Progenitor cell of endocrine pancreas (in vitro differentiated cells): ENCODE measurements around the gene B3GAT2. TPM values are rescaled to one million over a fixed set of nuclear protein-coding genes. Genes with fewer than 3 reads are reported as not detected.

Source experiments
- DNase-seq: peaks from one replicate; pipeline ENCODE4 v3.0.0; 2021; ENCODE audit warnings: low spot score; ENCODE audit not compliant: unreplicated experiment
- H3K27ac Mint-ChIP-seq: 2 replicates; pipeline ENCODE4 v1.8.0; 2021; ENCODE audit warnings: mild to moderate bottlenecking, moderate library complexity, mixed read lengths
- H3K27me3 Mint-ChIP-seq: 2 replicates; pipeline ENCODE4 v1.8.0; 2021; ENCODE audit warnings: mixed read lengths
- H3K36me3 Mint-ChIP-seq: 2 replicates; pipeline ENCODE4 v1.8.0; 2022; ENCODE audit warnings: mixed read lengths; ENCODE audit not compliant: insufficient read depth
- H3K4me1 Mint-ChIP-seq: 2 replicates; pipeline ENCODE4 v1.8.0; 2021; ENCODE audit warnings: low read depth, mixed read lengths
- H3K4me3 Mint-ChIP-seq: 2 replicates; pipeline ENCODE4 v1.8.0; 2021; ENCODE audit warnings: low read depth, mild to moderate bottlenecking, moderate library complexity, mixed read lengths
- H3K9me3 Mint-ChIP-seq: 2 replicates; pipeline ENCODE4 v1.8.0; 2021; ENCODE audit warnings: low read depth, mixed read lengths
- CTCF ChIP-seq: fragments of 200-600 bp; sonication (generic); IDR thresholded peaks from one replicate; pipeline ENCODE4 v1.5.0; 2021; ENCODE audit warnings: antibody characterized with exemption, mild to moderate bottlenecking; ENCODE audit not compliant: unreplicated experiment
- total RNA-seq: library from RNA; stranded (reverse); gene quantifications from 2 replicates; pipeline ENCODE4 v1.2.1, GENCODE V29; 2021

Gene B3GAT2
- total RNA-seq, 1 donor from 2014 or later, result 1.8 TPM

DNA sequence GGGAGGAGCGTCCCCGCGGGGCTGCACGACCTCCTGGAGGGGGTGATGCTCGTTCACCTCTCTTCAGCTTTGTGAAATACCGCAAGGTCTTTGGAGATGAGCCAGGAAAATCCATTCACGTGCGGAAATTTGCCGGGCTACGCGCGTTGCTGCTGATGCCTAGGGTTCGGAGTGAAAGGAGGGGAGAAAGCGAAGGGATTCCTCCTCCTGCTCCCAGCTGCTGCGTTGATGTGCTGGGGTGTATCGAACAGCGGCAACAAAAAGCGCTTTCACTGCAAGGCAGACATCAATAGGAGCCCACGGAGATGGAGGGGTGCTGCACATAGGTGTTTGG is 391 bp upstream of the B3GAT2 start:
- Mint-ChIP-seq H3K4me3 (peak overlapping the region; percentile 80), H3K36me3 (no peaks in the 10 kb centered on the region), H3K27ac (no peak overlapping the region), H3K9me3 (no peaks in the 10 kb centered on the region), H3K27me3 (peaks cover 75% of the 10 kb centered on the region), H3K4me1 (peaks cover 7% of the 10 kb centered on the region)
- DNase-seq, result no peak
- TF ChIP-seq CTCF, result no peak

- peak; percentile 28 for TF ChIP-seq CTCF
- H3K4me3 Mint-ChIP-seq, result peak overlapping the region; percentile 80
- no peaks in the 10 kb centered on the region for H3K36me3 Mint-ChIP-seq
- H3K27me3 Mint-ChIP-seq, result peaks cover 77% of the 10 kb centered on the region
- no peak for DNase-seq
- no peak overlapping the region for H3K27ac Mint-ChIP-seq
- H3K9me3 Mint-ChIP-seq, result no peaks in the 10 kb centered on the region
- H3K4me1 Mint-ChIP-seq, result peaks cover 7% of the 10 kb centered on the region
These were observed 739 bp downstream of the B3GAT2 start for GRCh38 chr6:70956191-70956450.

- Mint-ChIP-seq H3K4me3 (peak overlapping the region; percentile 80), H3K27me3 (peaks cover 77% of the 10 kb centered on the region), H3K4me1 (peaks cover 7% of the 10 kb centered on the region), H3K27ac (peak overlapping the region; percentile 56), H3K9me3 (no peaks in the 10 kb centered on the region), H3K36me3 (no peaks in the 10 kb centered on the region)
- DNase-seq, result peak; percentile 97
- TF ChIP-seq CTCF, result peak; percentile 98
These were observed 1.2 kb downstream of the B3GAT2 start for GRCh38 chr6:70955441-70956190.

GRCh38 chr6:70954750-70955149 is 2.1 kb downstream of the B3GAT2 start:
- Mint-ChIP-seq H3K27me3 (peaks cover 69% of the 10 kb centered on the region), H3K4me3 (peak overlapping the region; percentile 80), H3K9me3 (no peaks in the 10 kb centered on the region), H3K4me1 (peaks cover 7% of the 10 kb centered on the region), H3K27ac (no peak overlapping the region), H3K36me3 (no peaks in the 10 kb centered on the region)
- DNase-seq, result no peak
- TF ChIP-seq CTCF, result no peak

DNA sequence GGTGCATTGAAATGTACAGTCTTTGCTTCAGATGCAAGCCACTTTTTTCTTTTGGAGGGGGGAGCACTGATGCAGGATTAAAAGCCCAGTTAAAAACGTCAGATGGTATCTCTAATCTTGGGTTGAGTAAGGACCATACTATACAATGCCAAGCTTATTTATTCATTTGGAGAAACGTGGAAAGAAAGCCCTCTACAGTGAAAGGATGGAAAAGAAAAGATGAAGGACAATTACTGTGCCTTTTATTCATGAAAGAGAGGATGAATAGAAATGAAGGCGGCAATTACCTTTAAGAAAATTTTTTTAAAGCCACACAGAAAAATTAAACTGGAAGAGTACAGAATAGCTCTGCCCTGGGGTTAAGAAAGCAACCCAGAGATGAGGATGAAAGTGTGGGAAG is 2.7 kb downstream of the B3GAT2 start:
- Mint-ChIP-seq H3K27me3 (peaks cover 64% of the 10 kb centered on the region), H3K4me3 (peak overlapping the region; percentile 23), H3K9me3 (no peaks in the 10 kb centered on the region), H3K36me3 (no peaks in the 10 kb centered on the region), H3K4me1 (peaks cover 7% of the 10 kb centered on the region), H3K27ac (no peak overlapping the region)
- DNase-seq, result no peak
- no peak for TF ChIP-seq CTCF
